ENCODE measurements around the gene PYCARD. TPM values are rescaled to one million over a fixed set of nuclear protein-coding genes. Genes with fewer than 3 reads are reported as not detected.
"Not testable (repeated sequence)": the region's sequence is repeated elsewhere in the genome, so short reads cannot be mapped to it uniquely, and the experiment has no call there.

The PYCARD gene
- total RNA-seq, 2 donors from 2014 or later, result 27.2 to 51.6 TPM

DNA sequence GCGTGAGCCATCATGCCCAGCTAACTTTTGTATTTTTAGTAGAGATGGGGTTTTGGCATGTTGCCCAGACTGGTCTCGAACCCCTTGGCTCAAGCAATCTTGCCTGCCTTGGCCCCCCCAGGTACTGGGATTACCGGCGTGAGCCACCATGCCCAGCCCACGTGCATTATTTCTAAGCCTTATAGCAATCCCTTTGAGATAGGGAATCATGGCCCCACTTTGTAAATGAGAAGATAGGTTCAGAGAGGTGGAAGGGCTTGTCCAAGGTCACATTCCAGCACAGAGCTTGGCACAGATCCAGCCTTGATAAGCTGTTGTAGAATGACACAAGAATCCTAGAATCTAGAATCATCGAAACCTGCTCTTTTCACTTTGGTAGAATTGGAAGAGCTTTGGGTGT lies 4.2 kb upstream of the PYCARD start:
- WGBS, result 49% methylated on average over 6 of the region's 6 CpGs
- intact Hi-C loops (cut with DNase I), result no loop called here
- H3K4me3 ChIP-seq, result no peak overlapping the region
- no peaks in the 10 kb centered on the region for H3K4me1 ChIP-seq (replicated peaks)
- H3K9me3 ChIP-seq, result no peaks in the 10 kb centered on the region
- no peak for DNase-seq (ENCODE audit: low spot score)
- no peak for TF ChIP-seq POLR2A (IDR thresholded peaks at IDR 0.05)
- TF ChIP-seq POLR2AphosphoS5 (IDR thresholded peaks at IDR 0.05), result no peak
- TF ChIP-seq, protein P1, sequence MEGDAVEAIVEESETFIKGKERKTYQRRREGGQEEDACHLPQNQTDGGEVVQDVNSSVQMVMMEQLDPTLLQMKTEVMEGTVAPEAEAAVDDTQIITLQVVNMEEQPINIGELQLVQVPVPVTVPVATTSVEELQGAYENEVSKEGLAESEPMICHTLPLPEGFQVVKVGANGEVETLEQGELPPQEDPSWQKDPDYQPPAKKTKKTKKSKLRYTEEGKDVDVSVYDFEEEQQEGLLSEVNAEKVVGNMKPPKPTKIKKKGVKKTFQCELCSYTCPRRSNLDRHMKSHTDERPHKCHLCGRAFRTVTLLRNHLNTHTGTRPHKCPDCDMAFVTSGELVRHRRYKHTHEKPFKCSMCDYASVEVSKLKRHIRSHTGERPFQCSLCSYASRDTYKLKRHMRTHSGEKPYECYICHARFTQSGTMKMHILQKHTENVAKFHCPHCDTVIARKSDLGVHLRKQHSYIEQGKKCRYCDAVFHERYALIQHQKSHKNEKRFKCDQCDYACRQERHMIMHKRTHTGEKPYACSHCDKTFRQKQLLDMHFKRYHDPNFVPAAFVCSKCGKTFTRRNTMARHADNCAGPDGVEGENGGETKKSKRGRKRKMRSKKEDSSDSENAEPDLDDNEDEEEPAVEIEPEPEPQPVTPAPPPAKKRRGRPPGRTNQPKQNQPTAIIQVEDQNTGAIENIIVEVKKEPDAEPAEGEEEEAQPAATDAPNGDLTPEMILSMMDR (IDR thresholded peaks at IDR 0.05), result no peak
- H3K36me3 ChIP-seq, result no peaks in the 10 kb centered on the region
- H3K27ac ChIP-seq, result no peak overlapping the region
- no peaks in the 10 kb centered on the region for H3K27me3 ChIP-seq (replicated peaks; ENCODE audit: insufficient read depth)

DNA sequence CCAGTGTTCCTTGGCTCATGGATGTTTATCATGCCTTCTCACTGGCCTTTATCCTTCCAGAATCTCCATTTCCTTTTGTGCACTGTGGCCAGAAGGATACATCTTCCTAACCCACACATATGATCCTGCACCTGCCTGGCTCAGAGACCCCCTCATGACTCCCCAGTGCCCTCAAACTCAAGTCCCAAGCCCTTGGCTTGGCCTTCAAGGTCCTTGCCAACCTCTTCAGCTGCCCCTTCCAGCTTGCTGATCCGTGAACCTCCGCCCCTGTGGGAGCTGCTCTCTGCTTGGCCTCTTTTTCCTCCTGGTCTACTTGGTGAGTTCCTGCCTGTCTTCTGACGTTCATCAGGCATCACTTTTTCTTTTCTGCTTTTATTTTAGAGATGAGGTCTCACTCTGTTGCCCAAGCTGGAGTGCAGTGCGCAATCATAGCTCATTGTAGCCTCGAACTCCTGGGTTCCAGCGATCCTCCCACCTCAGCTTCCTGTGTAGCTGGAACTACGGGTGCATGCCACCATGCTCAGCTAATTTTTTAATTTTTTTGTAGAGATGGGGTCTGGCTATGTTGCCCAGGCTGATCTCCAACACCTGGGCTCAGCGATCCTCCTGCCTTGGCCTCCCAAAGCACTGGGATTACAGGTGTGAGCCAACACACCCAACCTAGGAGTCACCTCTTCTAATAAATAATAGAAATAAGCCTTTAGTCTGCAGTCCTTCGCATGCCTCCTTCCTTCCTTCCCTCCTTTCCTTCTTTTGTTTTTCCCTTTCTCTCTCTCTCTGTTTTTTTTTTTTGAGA lies 2.5 kb upstream of the PYCARD start:
- Histone ChIP-seq H3K27me3 (replicated peaks; ENCODE audit: insufficient read depth) (no peaks in the 10 kb centered on the region), H3K36me3 (no peaks in the 10 kb centered on the region), H3K9me3 (no peaks in the 10 kb centered on the region), H3K27ac (no peak overlapping the region), H3K4me1 (replicated peaks) (no peaks in the 10 kb centered on the region), H3K4me3 (no peak overlapping the region)
- TF ChIP-seq POLR2A (IDR thresholded peaks at IDR 0.05) (no peak), POLR2AphosphoS5 (IDR thresholded peaks at IDR 0.05) (no peak)
- TF ChIP-seq, protein P1 (IDR thresholded peaks at IDR 0.05), result no peak
- DNase-seq (ENCODE audit: low spot score), result no peak
- 91% methylated on average over 9 of the region's 9 CpGs for WGBS
- intact Hi-C loops (cut with DNase I), result no loop called here

DNA sequence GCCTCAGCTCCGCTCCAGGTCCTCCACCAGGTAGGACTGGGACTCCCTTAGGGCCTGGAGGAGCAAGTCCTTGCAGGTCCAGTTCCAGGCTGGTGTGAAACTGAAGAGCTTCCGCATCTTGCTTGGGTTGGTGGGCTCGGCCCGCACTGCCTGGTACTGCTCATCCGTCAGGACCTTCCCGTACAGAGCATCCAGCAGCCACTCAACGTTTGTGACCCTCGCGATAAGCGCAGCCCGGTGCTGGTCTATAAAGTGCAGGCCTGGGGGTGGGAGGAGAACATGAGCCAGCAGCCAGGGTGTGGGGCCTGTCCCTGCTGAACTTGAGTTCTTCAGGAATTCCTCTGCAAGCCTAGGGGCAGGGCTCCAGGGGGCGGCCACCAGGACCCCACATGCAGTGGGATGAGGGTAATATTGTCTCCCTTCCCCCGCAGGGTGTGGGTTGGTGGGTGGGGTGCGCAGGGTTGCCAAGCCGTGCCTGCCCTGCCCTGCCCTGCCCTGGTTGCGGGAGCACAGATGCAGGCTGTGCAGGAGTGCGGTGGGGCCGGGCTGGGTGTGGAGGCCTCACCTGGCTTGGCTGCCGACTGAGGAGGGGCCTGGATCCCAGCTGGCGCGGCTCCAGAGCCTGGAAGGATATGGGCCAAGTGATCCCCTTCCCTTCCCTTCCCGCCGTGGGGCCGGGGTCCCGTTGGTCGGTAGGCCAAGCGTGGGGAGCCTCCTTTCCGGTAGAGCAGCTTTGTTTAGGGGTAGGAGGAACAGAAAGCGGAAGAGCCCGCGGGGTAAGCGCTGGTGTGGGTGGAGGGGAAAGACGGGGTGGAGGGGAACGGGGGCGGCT lies 762 bp downstream of the PYCARD start:
- H3K27ac ChIP-seq, result peak overlapping the region; percentile 47 to 78
- 9% methylated on average over 29 of the region's 35 CpGs for WGBS
- TF ChIP-seq POLR2A (IDR thresholded peaks at IDR 0.05), result no peak
- no peak for TF ChIP-seq POLR2AphosphoS5 (IDR thresholded peaks at IDR 0.05)
- TF ChIP-seq, protein P1 (IDR thresholded peaks at IDR 0.05), result no peak
- intact Hi-C loops (cut with DNase I), result no loop called here
- H3K4me1 ChIP-seq (replicated peaks), result no peaks in the 10 kb centered on the region
- no peaks in the 10 kb centered on the region for H3K27me3 ChIP-seq (replicated peaks; ENCODE audit: insufficient read depth)
- peak overlapping the region; percentile 53 to 61 for H3K4me3 ChIP-seq
- DNase-seq (ENCODE audit: low spot score), result no peak
- no peaks in the 10 kb centered on the region for H3K36me3 ChIP-seq
- H3K9me3 ChIP-seq, result no peaks in the 10 kb centered on the region

DNA sequence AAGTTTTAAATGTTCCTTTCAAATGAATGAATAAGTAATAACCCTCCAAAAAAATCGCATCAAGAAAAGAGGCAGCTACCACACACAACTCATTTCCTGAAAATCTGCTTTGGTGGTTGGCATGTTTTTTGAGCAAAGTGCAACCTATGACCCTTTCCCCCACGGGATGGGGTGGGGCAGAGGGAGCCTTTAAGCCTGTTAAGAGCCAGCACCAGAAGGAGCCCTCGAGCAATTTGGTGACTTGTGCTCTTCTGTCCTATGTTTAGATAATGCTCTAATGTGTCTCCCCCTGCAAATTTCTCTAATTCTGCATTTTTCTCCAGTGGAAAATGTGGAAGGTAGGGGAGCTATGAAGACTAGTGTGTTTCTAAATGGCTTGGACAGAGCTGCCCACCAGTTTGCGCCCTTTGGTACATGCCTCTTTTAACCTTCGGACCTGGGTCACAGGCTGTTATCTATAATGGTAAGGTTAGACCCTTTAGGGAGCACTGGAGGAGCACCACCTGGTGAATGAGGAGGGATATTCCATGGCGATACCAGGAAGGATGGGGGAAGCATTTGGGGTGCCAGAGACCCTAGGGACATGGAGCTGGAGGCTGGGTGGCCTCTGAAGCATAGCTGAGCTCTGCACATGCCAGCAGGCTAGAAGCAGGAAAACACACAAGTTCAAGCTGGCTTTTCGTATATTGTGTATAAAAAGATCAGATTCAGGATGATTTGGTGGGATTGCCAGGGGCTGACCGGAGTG lies 1.6 kb downstream of the PYCARD start:
- Histone ChIP-seq H3K4me1 (replicated peaks) (no peaks in the 10 kb centered on the region), H3K27ac (peak overlapping the region in 1 of 2 donors; percentile 78), H3K4me3 (no peak overlapping the region), H3K36me3 (peaks cover 0 to 4% of the 10 kb centered on the region in 2 donors), H3K9me3 (no peaks in the 10 kb centered on the region), H3K27me3 (replicated peaks; ENCODE audit: insufficient read depth) (no peaks in the 10 kb centered on the region)
- TF ChIP-seq, protein P1 (IDR thresholded peaks at IDR 0.05), result no peak
- TF ChIP-seq POLR2AphosphoS5 (IDR thresholded peaks at IDR 0.05) (no peak), POLR2A (IDR thresholded peaks at IDR 0.05) (no peak)
- intact Hi-C loops (cut with DNase I), result no loop called here
- 53% methylated on average over 8 of the region's 8 CpGs for WGBS
- no peak for DNase-seq (ENCODE audit: low spot score)

DNA sequence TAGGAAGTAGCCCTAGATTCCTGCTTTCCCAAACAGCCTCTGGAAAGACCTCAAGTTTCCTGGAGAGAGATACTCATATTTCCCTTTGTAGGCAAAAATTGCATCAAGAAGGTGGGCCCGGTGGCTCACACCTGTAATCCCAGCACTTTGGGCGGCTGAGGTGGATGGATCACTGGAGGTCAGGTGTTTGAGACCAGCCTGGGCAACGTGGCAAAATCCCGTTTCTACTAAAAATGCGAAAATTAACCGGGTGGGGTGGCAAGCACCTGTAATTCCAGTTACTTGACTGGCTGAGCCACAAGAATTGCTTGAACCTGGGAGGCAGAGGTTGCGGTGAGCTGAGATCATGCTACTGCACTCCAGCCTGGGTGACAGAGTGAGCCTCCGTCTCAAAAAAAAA lies 2.4 kb downstream of the PYCARD start:
- H3K27ac ChIP-seq; H3K9me3 ChIP-seq; DNase-seq (ENCODE audit: low spot score); intact Hi-C loops (cut with DNase I); H3K4me1 ChIP-seq (replicated peaks); H3K4me3 ChIP-seq; H3K36me3 ChIP-seq; H3K27me3 ChIP-seq (replicated peaks; ENCODE audit: insufficient read depth): not testable (repeated sequence)
- WGBS, result 78% methylated on average over 8 of the region's 8 CpGs
